Epithelial cell of esophagus (primary cell): ENCODE results near the gene ITPRID2.

Source experiments
- DNase-seq: peaks from one replicate; pipeline ENCODE4 v3.0.0; 2010; ENCODE audit warnings: low read depth
- H3K4me3 ChIP-seq: 2 replicates; pipeline ENCODE4 v1.5.1; 2011; ENCODE audit warnings: mild to moderate bottlenecking, low read length, control low read depth
- TF ChIP-seq, protein P1 (sequence below): IDR thresholded peaks from 2 replicates; pipeline ENCODE4 v1.5.1; 2011; ENCODE audit warnings: low read depth, mild to moderate bottlenecking, low read length, control low read depth, inconsistent platforms; ENCODE audit not compliant: insufficient read depth; ENCODE audit errors: missing control alignments

Gene ITPRID2

DNA sequence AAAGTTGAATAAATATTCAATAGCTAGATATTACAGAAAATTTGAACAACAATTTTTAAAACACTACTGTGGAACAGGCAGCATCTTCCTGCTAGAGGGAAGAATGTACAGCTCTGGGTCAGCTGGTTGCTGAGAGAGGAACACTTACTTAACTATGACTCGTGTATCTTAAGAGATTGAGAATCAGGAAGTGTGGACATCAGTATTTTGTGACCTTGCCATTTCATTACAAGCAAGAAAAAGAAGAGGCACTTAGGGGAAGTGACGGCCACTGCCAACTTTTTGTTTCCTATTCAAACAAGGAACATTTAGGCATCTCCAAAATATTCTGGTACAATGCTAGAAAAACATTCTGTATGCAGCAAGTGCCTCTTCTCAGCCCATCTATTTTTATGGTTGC is 45.9 kb downstream of the ITPRID2 start:
- TF ChIP-seq, protein P1, sequence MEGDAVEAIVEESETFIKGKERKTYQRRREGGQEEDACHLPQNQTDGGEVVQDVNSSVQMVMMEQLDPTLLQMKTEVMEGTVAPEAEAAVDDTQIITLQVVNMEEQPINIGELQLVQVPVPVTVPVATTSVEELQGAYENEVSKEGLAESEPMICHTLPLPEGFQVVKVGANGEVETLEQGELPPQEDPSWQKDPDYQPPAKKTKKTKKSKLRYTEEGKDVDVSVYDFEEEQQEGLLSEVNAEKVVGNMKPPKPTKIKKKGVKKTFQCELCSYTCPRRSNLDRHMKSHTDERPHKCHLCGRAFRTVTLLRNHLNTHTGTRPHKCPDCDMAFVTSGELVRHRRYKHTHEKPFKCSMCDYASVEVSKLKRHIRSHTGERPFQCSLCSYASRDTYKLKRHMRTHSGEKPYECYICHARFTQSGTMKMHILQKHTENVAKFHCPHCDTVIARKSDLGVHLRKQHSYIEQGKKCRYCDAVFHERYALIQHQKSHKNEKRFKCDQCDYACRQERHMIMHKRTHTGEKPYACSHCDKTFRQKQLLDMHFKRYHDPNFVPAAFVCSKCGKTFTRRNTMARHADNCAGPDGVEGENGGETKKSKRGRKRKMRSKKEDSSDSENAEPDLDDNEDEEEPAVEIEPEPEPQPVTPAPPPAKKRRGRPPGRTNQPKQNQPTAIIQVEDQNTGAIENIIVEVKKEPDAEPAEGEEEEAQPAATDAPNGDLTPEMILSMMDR: no peak
- H3K4me3 ChIP-seq: no peak overlapping the region
- DNase-seq: no peak

DNA sequence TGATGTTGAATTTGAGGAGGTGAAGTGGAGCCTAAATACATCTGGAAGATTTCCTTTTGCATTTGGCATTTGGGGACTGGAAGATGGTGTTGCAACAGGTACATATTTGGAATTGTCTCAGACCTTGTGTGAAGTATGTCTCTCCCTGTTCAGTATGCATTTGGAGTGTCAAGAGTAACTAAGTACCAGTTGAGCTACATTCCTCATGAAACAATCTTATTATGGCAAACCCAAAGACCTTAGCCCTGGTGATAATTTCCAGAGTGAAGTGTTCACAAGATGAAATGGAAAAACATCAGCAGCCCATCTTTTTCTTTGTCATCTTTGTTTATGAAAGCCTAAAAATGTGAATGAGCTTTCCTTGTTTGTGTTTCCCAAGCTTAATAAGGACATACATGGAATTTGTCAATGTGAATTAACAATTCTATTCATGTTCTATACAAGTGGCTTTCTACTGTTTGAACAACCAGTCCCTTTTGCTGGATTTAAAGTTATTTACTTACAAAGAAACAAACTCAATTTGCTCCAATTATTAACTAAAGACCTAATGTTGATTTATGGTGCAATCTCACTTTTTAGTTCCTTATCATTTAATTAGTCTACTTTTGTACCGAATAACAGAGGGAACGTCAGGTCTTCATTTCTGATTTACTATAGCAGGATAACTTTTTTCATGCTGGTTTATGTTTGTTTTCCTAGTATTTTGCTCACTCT is 52.0 kb downstream of the ITPRID2 start:
- no peak overlapping the region for H3K4me3 ChIP-seq
- DNase-seq: peak; percentile 30
- TF ChIP-seq, protein P1: no peak

DNA sequence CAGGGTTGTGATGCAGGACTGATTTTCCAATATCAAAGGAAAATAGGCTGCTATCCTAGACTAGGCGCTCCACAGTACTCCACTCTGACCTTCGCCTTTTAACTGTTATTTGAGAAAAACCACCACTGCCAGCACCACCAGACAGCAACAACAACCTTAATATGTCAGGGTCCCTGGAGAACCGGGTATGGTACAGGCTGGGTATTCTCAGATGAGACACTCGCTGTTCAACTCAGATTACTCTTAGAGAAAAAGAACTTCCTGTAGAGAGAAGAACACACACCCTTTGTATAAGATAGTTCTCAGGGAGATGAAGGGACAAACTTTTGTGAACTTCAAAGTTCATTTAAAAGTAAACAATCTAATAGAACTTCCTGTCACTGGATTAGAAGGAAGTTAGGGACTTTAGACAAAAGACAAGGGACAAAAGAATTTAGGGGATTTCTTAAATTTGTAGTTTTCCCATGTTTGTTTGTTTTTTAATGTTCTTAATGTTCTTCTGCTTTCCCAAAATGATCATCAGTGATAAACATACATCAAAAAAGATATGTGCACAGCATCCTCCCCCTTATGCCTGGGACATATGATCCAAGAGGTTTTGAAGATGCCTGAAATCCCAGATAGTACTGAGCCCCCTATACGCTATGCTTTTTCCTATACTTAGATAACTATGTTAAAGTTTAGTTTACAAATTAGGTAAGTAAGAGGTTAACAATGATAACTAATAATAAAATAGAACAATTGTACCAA is 52.8 kb downstream of the ITPRID2 start:
- TF ChIP-seq, protein P1: no peak
- no peak overlapping the region for H3K4me3 ChIP-seq
- DNase-seq: no peak

DNA sequence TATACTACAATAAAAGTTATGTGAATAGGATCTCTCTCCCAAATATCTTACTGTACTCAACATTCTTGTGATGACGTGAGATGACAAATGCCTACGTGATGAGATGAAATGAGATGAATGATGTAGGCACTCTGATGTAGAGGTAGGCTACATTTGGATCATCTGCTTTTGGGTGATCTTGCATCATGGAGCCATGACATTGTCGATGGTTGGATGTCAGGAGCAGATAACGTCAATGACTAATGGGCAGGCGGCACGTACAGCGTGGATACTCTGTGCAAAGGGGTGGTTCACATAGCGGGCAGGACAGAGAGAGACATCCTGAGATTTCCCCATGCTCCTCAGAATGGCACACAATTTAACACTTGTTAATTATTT is 53.4 kb downstream of the ITPRID2 start:
- no peak for DNase-seq
- TF ChIP-seq, protein P1: no peak

DNA sequence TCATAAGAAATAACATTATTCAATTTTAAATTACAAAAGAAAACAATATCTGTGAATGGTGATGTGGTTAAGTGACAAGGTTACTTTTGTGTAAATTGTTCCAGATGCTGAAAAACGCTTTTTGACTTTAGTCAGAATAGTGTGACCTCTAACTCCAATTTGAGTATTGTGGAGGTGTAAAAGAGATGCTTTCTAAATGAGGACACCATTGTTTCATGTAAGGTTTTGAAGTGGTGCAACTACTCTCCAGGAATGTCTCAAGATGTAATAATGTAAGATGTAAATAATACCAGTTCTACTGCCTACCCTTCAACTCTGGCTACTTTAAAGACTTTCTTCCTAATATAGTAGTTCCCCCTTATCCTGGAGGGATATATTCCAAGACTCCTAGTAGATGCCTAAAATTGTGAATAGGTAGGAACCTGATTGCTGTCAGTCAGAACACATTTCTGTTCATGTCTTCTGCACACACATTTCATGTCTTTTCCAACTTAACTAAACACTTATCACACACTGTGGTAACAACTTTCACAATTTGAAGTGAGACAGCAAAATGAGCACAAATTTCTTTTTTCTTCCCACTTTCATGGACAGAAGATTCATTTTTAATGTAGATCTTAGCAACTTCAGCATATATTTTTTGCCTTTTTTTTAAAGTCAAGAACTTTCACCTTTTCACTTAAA is 55.1 kb downstream of the ITPRID2 start:
- TF ChIP-seq, protein P1: no peak
- DNase-seq: peak; percentile 41
- H3K4me3 ChIP-seq: no peak overlapping the region

More for the DNA sequence above, 53.4 kb downstream of the ITPRID2 start:
- no peak overlapping the region for H3K4me3 ChIP-seq

DNA sequence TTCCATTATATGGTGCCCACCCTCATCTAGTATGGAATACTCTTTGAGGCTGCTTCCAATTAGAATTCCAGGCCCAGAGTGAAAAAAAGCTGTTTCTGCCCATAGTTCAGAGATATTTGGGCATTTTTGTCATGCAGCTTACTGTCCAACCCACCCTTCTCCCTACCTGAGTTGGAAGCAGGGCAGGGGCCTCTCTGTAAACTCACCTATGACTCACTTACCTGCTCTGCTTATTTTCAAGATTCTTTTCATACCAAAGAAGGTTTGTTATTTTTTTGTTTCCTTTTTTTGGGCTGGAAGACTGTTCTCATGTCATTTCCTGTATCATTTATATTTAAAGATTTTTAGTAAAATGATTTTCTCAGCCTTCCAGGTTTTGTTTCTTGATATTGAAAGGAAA is 55.7 kb downstream of the ITPRID2 start:
- TF ChIP-seq, protein P1: no peak
- no peak overlapping the region for H3K4me3 ChIP-seq
- peak; percentile 59 for DNase-seq
